PC-9 (cell line): ENCODE measurements around the gene EEF2K. TPM values are rescaled to one million over a fixed set of nuclear protein-coding genes. Genes with fewer than 3 reads are reported as not detected.
"Not testable (repeated sequence)": the region's sequence is repeated elsewhere in the genome, so short reads cannot be mapped to it uniquely, and the experiment has no call there.

Experiments used
- BruUV-seq: library from RNA; stranded (reverse); fragments of 400-500 nt; replicated peaks from 2 replicates; lab custom pipeline; 2021; lab: Mats Ljungman, UMichigan
- CTCF ChIA-PET: fragments of 300-600 bp; sonication (Branson Sonifier 250); formaldehyde crosslinking; loops from one replicate; lab custom pipeline; 2022; ENCODE audit warnings: antibody characterized with exemption; lab: Charles Lee
- POLR2A ChIA-PET: fragments of 300-600 bp; sonication (Branson Sonifier 250); formaldehyde crosslinking; loops from one replicate; lab custom pipeline; 2022; ENCODE audit warnings: antibody characterized with exemption; ENCODE audit not compliant: unreplicated experiment; lab: Charles Lee
- DNase-seq, 2 experiments: peaks; one replicate each; pipeline versions ENCODE4 v3.0.0 to v3.0.0-alpha.2; 2015 to 2022; ENCODE audit warnings: mixed read lengths in 1 of 2
- H2AFZ ChIP-seq: fragments of 200-600 bp; sonication (generic); 2 replicates; pipeline ENCODE4 v1.8.1; 2017; ENCODE audit warnings: antibody characterized with exemption
- H3F3A ChIP-seq: fragments of 200-600 bp; sonication (generic); 2 replicates; pipeline ENCODE4 v1.8.1; 2017; ENCODE audit warnings: antibody characterized with exemption, mild to moderate bottlenecking, low read depth; ENCODE audit not compliant: insufficient read depth
- H3K27ac ChIP-seq: fragments of 200-600 bp; sonication (generic); 2 replicates; pipeline ENCODE4 v1.6.1; 2016; ENCODE audit warnings: mixed run types
- H3K27me3 ChIP-seq: fragments of 200-600 bp; sonication (generic); 2 replicates; pipeline ENCODE4 v1.6.1; 2016; ENCODE audit warnings: low read depth, mixed run types; ENCODE audit not compliant: insufficient read depth
- H3K36me3 ChIP-seq: fragments of 200-600 bp; sonication (generic); 2 replicates; pipeline ENCODE4 v1.6.1; 2016; ENCODE audit warnings: low read depth, mixed run types
- H3K4me1 ChIP-seq: fragments of 200-600 bp; sonication (generic); replicated peaks from 2 replicates; pipeline ENCODE4 v1.6.1; 2016; ENCODE audit warnings: mixed run types; ENCODE audit not compliant: insufficient read depth
- H3K4me2 ChIP-seq: fragments of 200-600 bp; sonication (generic); 2 replicates; pipeline ENCODE4 v1.6.1; 2017; ENCODE audit warnings: mixed run types
- H3K4me3 ChIP-seq: fragments of 200-600 bp; sonication (generic); 2 replicates; pipeline ENCODE4 v1.6.1; 2016; ENCODE audit warnings: mixed run types
- H3K79me2 ChIP-seq: fragments of 200-600 bp; sonication (generic); 2 replicates; pipeline ENCODE4 v1.6.1; 2017; ENCODE audit warnings: low read depth, mixed run types
- H3K9me2 ChIP-seq: fragments of 200-600 bp; sonication (generic); 2 replicates; pipeline ENCODE4 v1.8.1; 2017; ENCODE audit warnings: mild to moderate bottlenecking; ENCODE audit not compliant: insufficient read depth
- H3K9me3 ChIP-seq: fragments of 200-600 bp; sonication (generic); 2 replicates; pipeline ENCODE4 v1.8.1; 2016; ENCODE audit warnings: low read depth; ENCODE audit not compliant: insufficient read depth
- H4K20me1 ChIP-seq: fragments of 200-600 bp; sonication (generic); 2 replicates; pipeline ENCODE4 v1.8.1; 2017; ENCODE audit not compliant: insufficient read depth
- CTCF ChIP-seq: fragments of 200-600 bp; sonication (generic); conservative IDR thresholded peaks from 2 replicates; pipeline ENCODE4 v1.6.1; 2017; ENCODE audit warnings: mixed run types, antibody characterized with exemption, mild to moderate bottlenecking, moderate library complexity
- EZH2 ChIP-seq: fragments of 200-600 bp; sonication (generic); IDR thresholded peaks from 2 replicates; pipeline ENCODE4 v1.8.0; 2017; ENCODE audit warnings: antibody characterized with exemption, low read depth
- intact Hi-C: fragments of 100-400 bp; cut with micrococcal nuclease; formaldehyde crosslinking; loops from one replicate; pipeline ENCODE4 v1.10.0; 2022; ENCODE audit not compliant: unreplicated experiment
- total RNA-seq: library from RNA; stranded (reverse); gene quantifications from 2 replicates; pipeline ENCODE4 v1.2.3, GENCODE V29; 2021

The EEF2K gene
- total RNA-seq, 1 experiment from 2014 or later, result 29.8 TPM

- H3K4me3 ChIP-seq, result no peak overlapping the region
- no peaks in the 10 kb centered on the region for H3K4me1 ChIP-seq
- H3K27ac ChIP-seq, result no peak overlapping the region
- H3F3A ChIP-seq, result no peaks in the 10 kb centered on the region
- no peaks in the 10 kb centered on the region for H3K79me2 ChIP-seq
- ChIA-PET CTCF (no interaction called here), POLR2A (no interaction called here)
- intact Hi-C loops, result no loop called here
- no peaks in the 10 kb centered on the region for H3K9me2 ChIP-seq
- no peaks in the 10 kb centered on the region for H4K20me1 ChIP-seq
- TF ChIP-seq CTCF (no peak), EZH2 (no peak)
- DNase-seq, result no peak
- no peaks in the 10 kb centered on the region for H3K36me3 ChIP-seq
- no peak overlapping the region for H3K4me2 ChIP-seq
- no peaks in the 10 kb centered on the region for H3K9me3 ChIP-seq
- H2AFZ ChIP-seq, result no peak overlapping the region
- no peaks in the 10 kb centered on the region for H3K27me3 ChIP-seq
- no TSS peak for BruUV-seq
Observed at GRCh38 chr16:22216191-22216831, 10.2 kb downstream of the EEF2K start.

GRCh38 chr16:22216832-22217225 lies 10.8 kb downstream of the EEF2K start:
- intact Hi-C loops, H3K9me2 ChIP-seq, H3K27me3 ChIP-seq, H3K4me1 ChIP-seq, POLR2A ChIA-PET, H3K79me2 ChIP-seq, H3K4me3 ChIP-seq, CTCF ChIA-PET, H3K27ac ChIP-seq, H3K36me3 ChIP-seq, H3F3A ChIP-seq, H3K4me2 ChIP-seq, BruUV-seq, H2AFZ ChIP-seq, H3K9me3 ChIP-seq, H4K20me1 ChIP-seq, DNase-seq: not testable (repeated sequence)

DNA sequence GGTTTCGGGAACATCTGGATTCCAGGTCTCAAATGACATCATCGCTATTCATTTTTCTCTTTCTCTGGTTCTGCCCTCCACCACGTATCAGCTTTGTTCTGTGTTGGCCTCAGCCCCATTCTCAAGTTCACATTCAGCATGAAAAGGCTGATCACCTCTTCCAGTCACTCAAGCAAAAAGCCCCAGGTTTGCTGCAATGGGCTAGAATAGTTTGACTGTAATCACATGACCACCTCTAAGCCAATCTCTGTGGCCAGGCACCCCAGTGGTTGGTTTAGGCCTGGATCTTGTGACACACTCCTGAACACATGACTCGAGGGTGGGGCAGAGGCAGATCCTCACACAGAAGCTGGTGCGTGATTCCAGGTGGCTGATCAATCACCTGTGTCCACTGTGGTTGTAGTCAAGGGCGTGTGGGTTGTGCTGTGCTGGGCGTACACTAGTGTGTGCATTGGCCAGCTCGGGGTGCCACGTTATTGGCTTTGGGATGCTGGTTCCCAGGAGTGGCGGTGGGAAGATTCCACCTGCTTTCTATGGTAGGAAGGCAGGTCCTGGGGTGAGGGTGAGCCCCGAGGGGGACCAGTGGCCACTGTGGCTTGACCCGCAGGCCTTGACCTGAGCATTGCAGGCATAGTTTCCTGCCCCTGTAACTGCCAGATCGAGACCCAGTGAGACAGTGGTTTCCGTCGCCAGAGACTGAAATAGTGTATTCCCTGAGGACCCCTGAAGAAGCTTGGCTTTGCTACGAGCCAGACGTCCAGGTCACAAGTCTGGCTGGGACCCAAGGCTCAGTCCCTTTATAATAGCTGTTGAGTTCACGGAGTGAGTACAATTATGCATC lies 12.0 kb downstream of the EEF2K start:
- Histone ChIP-seq H3K27me3 (no peaks in the 10 kb centered on the region), H3K9me3 (no peaks in the 10 kb centered on the region), H3K4me2 (no peak overlapping the region), H3F3A (no peaks in the 10 kb centered on the region), H4K20me1 (no peaks in the 10 kb centered on the region), H3K27ac (no peak overlapping the region), H3K4me1 (no peaks in the 10 kb centered on the region), H3K79me2 (no peaks in the 10 kb centered on the region), H2AFZ (no peak overlapping the region), H3K36me3 (no peaks in the 10 kb centered on the region), H3K9me2 (no peaks in the 10 kb centered on the region), H3K4me3 (no peak overlapping the region)
- ChIA-PET POLR2A (no interaction called here), CTCF (no interaction called here)
- BruUV-seq, result no TSS peak
- TF ChIP-seq CTCF, result no peak
- DNase-seq, result no peak
- intact Hi-C loops, result no loop called here
